Heart right ventricle (tissue), 16 donors: ENCODE data around the gene CD59. TPM values are rescaled to one million over a fixed set of nuclear protein-coding genes. Genes with fewer than 3 reads are reported as not detected.
A peak's percentile ranks its signal among the peaks of the same experiment; 100 is the strongest.

ENCODE experiments used
- ATAC-seq, 8 donors: fragments of 200-7000 bp; cut with Tn5 transposase; one replicate each; pipeline ENCODE4 v1.9.1; 2020; ENCODE audit warnings: mild to moderate bottlenecking in 8 of 8, moderate library complexity in 8 of 8, moderate number of reproducible peaks in 1 of 8
- DNase-seq, 2 donors: peaks; one replicate each; pipeline ENCODE4 v3.0.0-alpha.2; 2020
- H3K27ac ChIP-seq, 10 donors: fragments of 200-600 bp; sonication (generic) in 2 of 10; one replicate each; pipeline versions ENCODE4 v1.5.0 to v1.8.0; 2020 to 2022; ENCODE audit warnings: mild to moderate bottlenecking in 3 of 10
- H3K27me3 ChIP-seq, 7 donors: fragments of 200-600 bp; one replicate each; pipeline ENCODE4 v1.8.0; 2021 to 2022; ENCODE audit warnings: mild to moderate bottlenecking in 2 of 7
- H3K36me3 ChIP-seq, 9 donors: fragments of 200-600 bp; sonication (generic) in 1 of 9; one replicate each; pipeline versions ENCODE4 v1.5.0 to v1.8.0; 2020 to 2022; ENCODE audit warnings: mild to moderate bottlenecking in 2 of 9
- H3K4me1 ChIP-seq, 9 donors: fragments of 200-600 bp; sonication (generic) in 1 of 9; one replicate each; pipeline versions ENCODE4 v1.5.0 to v1.8.0; 2020 to 2022; ENCODE audit warnings: mild to moderate bottlenecking in 4 of 9
- H3K4me3 ChIP-seq, 10 donors: fragments of 200-600 bp; sonication (generic) in 2 of 10; one replicate each; pipeline versions ENCODE4 v1.5.0 to v1.8.0; 2020 to 2022; ENCODE audit warnings: mild to moderate bottlenecking in 7 of 10, moderate library complexity in 2 of 10
- H3K9me3 ChIP-seq, 11 donors: fragments of 200-600 bp in 10 of 11; sonication (generic) in 2 of 11; one replicate each; pipeline versions ENCODE4 v1.5.0 to v1.8.0; 2013 to 2022; ENCODE audit warnings: mild to moderate bottlenecking in 2 of 11, control low read depth in 1 of 11, moderate library complexity in 1 of 11
- CTCF ChIP-seq, 9 donors: fragments of 200-600 bp; sonication (generic) in 2 of 9; IDR thresholded peaks; one replicate each; pipeline versions ENCODE4 v1.5.0 to v1.8.0; 2021 to 2022; ENCODE audit warnings: antibody characterized with exemption in 9 of 9, mild to moderate bottlenecking in 5 of 9, moderate library complexity in 1 of 9
- WGBS, 2 donors: extraction: QIAGEN DNeasy Blood & Tissue Kit; methylation state at CpG; one replicate each; pipeline ENCODE4 v1.1.7; 2013; ENCODE audit warnings: inconsistent platforms in 1 of 2; 5-methylcytosine and 5-hydroxymethylcytosine counted together
- intact Hi-C, 10 donors: fragments of 100-400 bp; cut with DNase I; formaldehyde crosslinking; loops; one replicate each; pipeline versions ENCODE4 v1.11.1 to v1.14.2; 2022
- polyA plus RNA-seq, 2 donors: library from polyadenylated mRNA; stranded (reverse); fragments of 200-250 nt; gene quantifications; one replicate each; pipeline ENCODE4 v1.2.3, GENCODE V29; 2013
- total RNA-seq, 10 donors: library from RNA; stranded (reverse); fragmentation: NEBNext Ultra II Directional in 3 of 10; extraction: Animal tissue kit (Norgen Biotek cat#: 25700) in 3 of 10; gene quantifications; one replicate each; pipeline versions ENCODE4 v1.2.1 to v1.2.4, GENCODE V29; 2021 to 2023
- donor health status: Arrhythmogenic right ventricular cardiomyopathy.
- donor health status: ischemic (EF 13 %, LVEDD 7.1; RV severe dilation, severe dysfunction).
- donor health status: healthy with polysubstance abuse.
- donor health status: DM: no; HTN: yes; CAD: no.
- donor health status: DM: no; HTN: no; CAD: no.
- donor health status: ischemic (EF 25% LVEDD 6.9; RV normal size, moderate dysfunction).
- donor health status: ischemic (EF 25% LVEDD 5.7; RV mildly dilated, moderate dysfunction).
- donor health status: healthy.
- donor health status: DM: yes; HTN: yes; CAD: no.
- donor health status: Ischemic cardiomyopathy.
- donor health status: ischemic (EF 35%, LVEDD 5.7; RV mildly dilated, moderate dysfunction).
- donor health status: nonischemic (EF 11% LVEDD 7.7; RV severe dilation, severe dysfunction).
- donor health status: DM: yes; HTN: yes; CAD: no.
- donor health status: PGD.
- donor health status: ischemic (EF 29% LVEDD 5.4; RV normal size, mild dysfunction).
- donor health status: nonischemic (EF 23%, LVEDD 6.1; RV moderate dilation, normal function).

CD59 gene
- total and polyA plus RNA-seq, 12 donors = 120 to 1,261 (median 753) TPM

- Histone ChIP-seq H3K27ac (peak overlapping the region; percentile 24 to 92 (median 86)), H3K4me1 (peaks cover 21 to 94% (median 88%) of the 10 kb centered on the region in 9 donors), H3K4me3 (no peak overlapping the region), H3K27me3 (no peaks in the 10 kb centered on the region), H3K36me3 (peaks cover 0 to 46% (median 12%) of the 10 kb centered on the region in 9 donors), H3K9me3 (no peaks in the 10 kb centered on the region)
- TF ChIP-seq CTCF (IDR thresholded peaks at IDR 0.05) = no peak
- DNase-seq (no peak), ATAC-seq (no peak)
- intact Hi-C loops = loop anchor here in 2 of 10 donors (5.0 kb wide), 2 partner anchors 33 to 447 kb away; partner anchors contain the start of genes CD59 (in 1 of the 2) and HIPK3 (in 1 of the 2)
- WGBS, 2 donors = 64 to 67% methylated on average over 7 of the region's 7 CpGs
These were observed 31.8 kb downstream of the CD59 start for GRCh38 chr11:33704240-33705002.

DNA sequence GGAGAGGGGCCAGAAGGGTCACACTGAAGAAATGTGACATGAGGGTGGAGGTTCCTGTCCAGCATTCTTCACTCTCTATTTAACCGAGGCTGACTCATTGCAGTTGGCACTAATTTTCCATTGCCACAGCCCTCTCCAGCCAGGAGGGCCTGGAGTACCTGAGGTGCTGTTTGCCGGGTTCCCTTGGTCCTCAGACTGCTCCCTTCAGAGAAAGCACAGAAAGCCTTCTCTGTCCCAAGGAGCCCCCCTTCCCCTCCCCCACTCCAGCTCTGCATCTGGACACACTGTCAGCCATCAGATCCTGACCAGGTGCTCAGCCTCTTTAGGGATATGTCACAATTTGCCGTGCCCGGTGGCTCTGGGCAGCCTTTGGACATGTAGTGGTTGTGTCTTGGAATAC is 32.4 kb downstream of the CD59 start:
- intact Hi-C loops = loop anchor here in 2 of 10 donors (5.0 kb wide), 2 partner anchors 34 to 446 kb away; partner anchors contain the start of genes CD59 (in 1 of the 2) and HIPK3 (in 1 of the 2)
- peaks cover 0 to 40% (median 7%) of the 10 kb centered on the region in 9 donors for H3K36me3 ChIP-seq
- peak overlapping the region; percentile 24 to 92 (median 86) for H3K27ac ChIP-seq
- no peaks in the 10 kb centered on the region for H3K27me3 ChIP-seq
- no peak for TF ChIP-seq CTCF (IDR thresholded peaks at IDR 0.05)
- H3K9me3 ChIP-seq = no peaks in the 10 kb centered on the region
- ATAC-seq (peak in 5 of 8 donors; percentile 2 to 32 (median 7)), DNase-seq (no peak)
- WGBS, 2 donors = 49 to 54% methylated on average over 4 of the region's 4 CpGs
- peaks cover 19 to 93% (median 87%) of the 10 kb centered on the region in 9 donors for H3K4me1 ChIP-seq
- no peak overlapping the region for H3K4me3 ChIP-seq

GRCh38 chr11:33703234-33703633 is 33.0 kb downstream of the CD59 start:
- no peaks in the 10 kb centered on the region for H3K9me3 ChIP-seq
- H3K4me3 ChIP-seq = no peak overlapping the region
- H3K27ac ChIP-seq = peak overlapping the region; percentile 73 to 92 (median 86)
- peaks cover 19 to 91% (median 81%) of the 10 kb centered on the region in 9 donors for H3K4me1 ChIP-seq
- DNase-seq = no peak
- WGBS, 2 donors = 74 to 75% methylated on average over 5 of the region's 5 CpGs
- peaks cover 0 to 34% (median 1%) of the 10 kb centered on the region in 9 donors for H3K36me3 ChIP-seq
- H3K27me3 ChIP-seq = no peaks in the 10 kb centered on the region
- ATAC-seq = no peak
- intact Hi-C loops = loop anchor here in 2 of 10 donors (5.0 kb wide), 2 partner anchors 34 to 446 kb away; partner anchors contain the start of genes CD59 (in 1 of the 2) and HIPK3 (in 1 of the 2)
- no peak for TF ChIP-seq CTCF (IDR thresholded peaks at IDR 0.05)
